HG03460 (cell line): Measurements from ENCODE around the gene RNF183.
"Not testable (repeated sequence)": the region's sequence is repeated elsewhere in the genome, so short reads cannot be mapped to it uniquely, and the experiment has no call there.

Experiments used
- ATAC-seq: cut with Tn5 transposase; IDR thresholded peaks from one replicate; pipeline ENCODE4 v1.9.1; 2021; ENCODE audit not compliant: unreplicated experiment

RNF183 gene

GRCh38 chr9:113317777-113318176, 14.6 kb upstream of the RNF183 start:
- ATAC-seq, result no peak

- ATAC-seq, result no peak
Observed at GRCh38 chr9:113316030-113316429, 12.9 kb upstream of the RNF183 start.

- ATAC-seq, result no peak
Observed at GRCh38 chr9:113315231-113315630, 12.1 kb upstream of the RNF183 start.

GRCh38 chr9:113313261-113313660, 10.1 kb upstream of the RNF183 start:
- no peak for ATAC-seq

- no peak for ATAC-seq
Observed at GRCh38 chr9:113311961-113312360, 8.8 kb upstream of the RNF183 start.

- ATAC-seq, result no peak
Observed at GRCh38 chr9:113310538-113310937, 7.4 kb upstream of the RNF183 start.

GRCh38 chr9:113309204-113309813, 6.1 kb upstream of the RNF183 start:
- ATAC-seq, result no peak

GRCh38 chr9:113307396-113307975, 4.3 kb upstream of the RNF183 start:
- no peak for ATAC-seq

GRCh38 chr9:113306566-113306965, 3.4 kb upstream of the RNF183 start:
- no peak for ATAC-seq

- no peak for ATAC-seq
Observed at GRCh38 chr9:113301548-113301947, 1.6 kb downstream of the RNF183 start.

- ATAC-seq, result no peak
Observed at GRCh38 chr9:113299800-113300292, 3.3 kb downstream of the RNF183 start.

GRCh38 chr9:113298924-113299770, 4.0 kb downstream of the RNF183 start:
- ATAC-seq, result no peak

- no peak for ATAC-seq
Observed at GRCh38 chr9:113298311-113298710, 4.9 kb downstream of the RNF183 start.

- no peak for ATAC-seq
Observed at GRCh38 chr9:113296796-113297558, 6.2 kb downstream of the RNF183 start.

- ATAC-seq, result not testable (repeated sequence)
Observed at GRCh38 chr9:113296247-113296646, 6.9 kb downstream of the RNF183 start.

- no peak for ATAC-seq
Observed at GRCh38 chr9:113293285-113293878, 9.8 kb downstream of the RNF183 start.

- no peak for ATAC-seq
Observed at GRCh38 chr9:113290052-113290607, 13.0 kb downstream of the RNF183 start.

GRCh38 chr9:113289091-113289490, 14.1 kb downstream of the RNF183 start:
- ATAC-seq, result no peak

GRCh38 chr9:113281356-113281755, 21.8 kb downstream of the RNF183 start:
- no peak for ATAC-seq

- no peak for ATAC-seq
Observed at GRCh38 chr9:113278840-113279239, 24.3 kb downstream of the RNF183 start.
